Astrocyte of the spinal cord (primary cell): ENCODE measurements around the gene ADPRH.

Experiments used
- DNase-seq: peaks from one replicate; pipeline ENCODE4 v3.0.0; 2011; ENCODE audit warnings: low read depth, low spot score
- H3K4me3 ChIP-seq: 2 replicates; pipeline ENCODE4 v1.5.1; 2011; ENCODE audit warnings: low read depth, mild to moderate bottlenecking, low read length, moderate library complexity
- in situ Hi-C: cut with HindIII; loops from 2 replicates; pipeline ENCODE4 v1.10.0; 2017; ENCODE audit warnings: low sequenced_read_pairs
- TF ChIP-seq, protein P1 (sequence below): IDR thresholded peaks from 2 replicates; pipeline ENCODE4 v1.5.1; 2012; ENCODE audit warnings: low read depth, mild to moderate bottlenecking, low read length, inconsistent platforms

Gene ADPRH

DNA sequence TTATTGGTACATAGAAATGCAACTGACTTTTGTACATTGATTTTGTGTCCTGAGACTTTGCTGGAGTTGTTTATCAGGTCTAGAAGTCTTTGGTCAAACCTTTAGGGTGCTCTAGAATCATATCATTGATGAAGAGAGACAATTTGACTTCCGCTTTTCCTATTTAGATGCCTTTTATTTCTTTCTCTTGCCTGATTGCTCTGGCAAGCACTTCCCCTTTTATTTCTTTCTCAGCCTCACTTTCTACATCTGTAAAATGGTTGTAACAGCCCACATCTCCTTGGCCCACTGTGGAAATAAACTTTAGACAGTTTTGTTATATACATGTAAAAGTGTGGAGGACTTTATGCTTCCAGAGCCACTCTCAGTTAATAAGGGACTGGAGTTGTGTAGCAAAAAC, 32.4 kb downstream of the ADPRH start:
- in situ Hi-C loops = no loop called here
- TF ChIP-seq, protein P1, sequence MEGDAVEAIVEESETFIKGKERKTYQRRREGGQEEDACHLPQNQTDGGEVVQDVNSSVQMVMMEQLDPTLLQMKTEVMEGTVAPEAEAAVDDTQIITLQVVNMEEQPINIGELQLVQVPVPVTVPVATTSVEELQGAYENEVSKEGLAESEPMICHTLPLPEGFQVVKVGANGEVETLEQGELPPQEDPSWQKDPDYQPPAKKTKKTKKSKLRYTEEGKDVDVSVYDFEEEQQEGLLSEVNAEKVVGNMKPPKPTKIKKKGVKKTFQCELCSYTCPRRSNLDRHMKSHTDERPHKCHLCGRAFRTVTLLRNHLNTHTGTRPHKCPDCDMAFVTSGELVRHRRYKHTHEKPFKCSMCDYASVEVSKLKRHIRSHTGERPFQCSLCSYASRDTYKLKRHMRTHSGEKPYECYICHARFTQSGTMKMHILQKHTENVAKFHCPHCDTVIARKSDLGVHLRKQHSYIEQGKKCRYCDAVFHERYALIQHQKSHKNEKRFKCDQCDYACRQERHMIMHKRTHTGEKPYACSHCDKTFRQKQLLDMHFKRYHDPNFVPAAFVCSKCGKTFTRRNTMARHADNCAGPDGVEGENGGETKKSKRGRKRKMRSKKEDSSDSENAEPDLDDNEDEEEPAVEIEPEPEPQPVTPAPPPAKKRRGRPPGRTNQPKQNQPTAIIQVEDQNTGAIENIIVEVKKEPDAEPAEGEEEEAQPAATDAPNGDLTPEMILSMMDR = no peak
- no peak for DNase-seq
- H3K4me3 ChIP-seq = no peak overlapping the region

DNA sequence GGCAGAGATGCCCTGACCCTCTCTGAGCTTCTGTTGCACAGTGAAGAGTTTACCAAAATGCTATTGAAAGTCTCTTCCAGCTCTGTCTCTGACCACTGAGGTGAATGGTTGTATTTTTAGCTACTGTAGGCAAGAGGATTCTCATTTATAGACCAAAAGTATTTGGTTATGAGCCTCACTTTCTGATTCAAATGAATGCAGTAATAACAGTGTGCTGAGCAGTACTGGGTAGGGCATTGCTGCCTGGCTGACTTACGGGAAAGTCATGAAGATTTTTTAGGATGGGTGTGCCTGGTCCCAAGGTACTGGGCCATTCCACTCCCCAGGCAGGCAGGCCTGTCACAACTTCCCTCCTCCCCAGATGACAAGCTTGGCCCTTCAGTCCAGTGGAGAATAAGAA, 33.9 kb downstream of the ADPRH start:
- in situ Hi-C loops = no loop called here
- TF ChIP-seq, protein P1 = no peak
- DNase-seq = no peak
- H3K4me3 ChIP-seq = no peak overlapping the region

DNA sequence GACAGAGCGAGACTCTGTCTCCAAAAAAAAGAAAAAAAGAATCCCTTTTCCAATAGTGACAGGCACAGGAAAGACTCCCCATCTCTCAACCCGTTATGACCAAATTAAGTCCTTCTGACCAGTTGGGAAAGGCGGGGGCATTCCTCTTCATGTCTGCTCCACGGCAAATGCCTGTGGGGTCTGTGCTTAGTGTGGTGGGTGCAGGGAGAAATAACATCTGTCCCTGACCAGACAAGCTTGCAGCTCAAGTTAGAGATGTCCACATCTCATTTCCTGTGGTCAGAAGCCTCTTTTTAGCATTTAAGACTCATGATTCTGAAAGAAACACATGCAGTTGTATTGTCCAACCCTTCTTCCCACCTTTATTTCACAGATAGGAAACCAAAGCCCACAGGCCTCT, 34.6 kb downstream of the ADPRH start:
- in situ Hi-C loops = no loop called here
- TF ChIP-seq, protein P1 = no peak
- H3K4me3 ChIP-seq = no peak overlapping the region
- DNase-seq = no peak

DNA sequence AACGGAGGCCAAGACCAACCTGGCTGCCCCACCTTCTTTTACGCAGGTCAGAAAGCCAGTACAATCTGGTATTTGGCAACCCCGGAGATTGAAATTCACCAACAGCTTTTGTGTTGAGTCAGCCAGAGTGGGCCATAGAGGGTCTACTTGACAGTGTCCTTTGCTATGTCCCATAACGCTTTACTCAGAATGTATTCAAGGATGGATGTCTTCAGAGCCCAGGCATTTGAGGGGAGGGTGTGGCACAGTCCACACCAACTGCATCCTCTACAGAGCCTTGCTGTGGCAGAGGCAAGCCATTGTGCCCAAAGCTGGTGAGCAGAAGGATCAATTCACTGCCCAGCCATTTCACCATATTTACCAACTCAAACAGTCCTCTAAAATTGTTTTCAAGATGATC, 36.8 kb downstream of the ADPRH start:
- in situ Hi-C loops = no loop called here
- no peak for DNase-seq
- H3K4me3 ChIP-seq = no peak overlapping the region
- TF ChIP-seq, protein P1 = no peak

DNA sequence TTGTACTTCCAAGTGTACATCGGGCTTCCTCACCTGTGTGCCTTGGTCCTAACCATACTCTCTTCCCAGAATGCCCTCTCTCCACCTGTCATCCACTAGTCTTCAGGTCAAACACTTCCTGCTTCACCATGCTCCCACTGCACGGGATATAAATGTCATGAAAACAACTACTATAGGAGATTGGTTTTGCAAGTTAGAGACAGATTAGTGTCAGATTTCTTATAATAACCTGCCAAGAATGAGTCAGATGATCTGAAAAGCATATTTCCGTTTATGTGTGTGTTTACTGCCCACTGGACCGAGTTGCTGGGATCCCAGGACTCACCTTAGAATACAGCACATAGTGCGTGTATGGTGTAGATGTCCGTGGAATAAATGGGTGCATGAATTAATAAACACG, 39.8 kb downstream of the ADPRH start:
- TF ChIP-seq, protein P1 = no peak
- DNase-seq = no peak
- in situ Hi-C loops = no loop called here
- no peak overlapping the region for H3K4me3 ChIP-seq

DNA sequence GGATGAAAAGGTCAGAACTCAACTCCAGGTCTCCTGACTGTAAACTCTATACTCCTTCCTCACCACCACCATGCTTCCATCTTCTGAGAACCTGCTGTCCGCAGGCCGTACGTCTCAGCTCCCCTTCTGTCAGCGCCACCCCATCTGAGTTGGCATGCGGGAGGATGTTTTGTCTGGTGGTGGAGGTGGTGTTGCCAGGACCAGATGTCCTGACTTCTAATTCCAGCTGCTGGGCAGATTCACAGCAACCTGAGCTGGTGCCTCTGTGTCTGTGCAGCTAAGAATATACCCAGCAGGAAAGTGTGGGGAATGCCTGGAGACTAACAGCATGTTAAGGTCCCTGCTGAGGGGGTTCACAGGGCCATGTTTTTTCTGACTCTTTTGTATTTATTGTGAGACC, 41.6 kb downstream of the ADPRH start:
- in situ Hi-C loops = no loop called here
- DNase-seq = no peak

More for the DNA sequence above, 41.6 kb downstream of the ADPRH start:
- no peak overlapping the region for H3K4me3 ChIP-seq
- TF ChIP-seq, protein P1 = no peak
